ENCODE results near the gene MARCHF2.
"Not testable (repeated sequence)": the region's sequence is repeated elsewhere in the genome, so short reads cannot be mapped to it uniquely, and the experiment has no call there.

MARCHF2 gene

DNA sequence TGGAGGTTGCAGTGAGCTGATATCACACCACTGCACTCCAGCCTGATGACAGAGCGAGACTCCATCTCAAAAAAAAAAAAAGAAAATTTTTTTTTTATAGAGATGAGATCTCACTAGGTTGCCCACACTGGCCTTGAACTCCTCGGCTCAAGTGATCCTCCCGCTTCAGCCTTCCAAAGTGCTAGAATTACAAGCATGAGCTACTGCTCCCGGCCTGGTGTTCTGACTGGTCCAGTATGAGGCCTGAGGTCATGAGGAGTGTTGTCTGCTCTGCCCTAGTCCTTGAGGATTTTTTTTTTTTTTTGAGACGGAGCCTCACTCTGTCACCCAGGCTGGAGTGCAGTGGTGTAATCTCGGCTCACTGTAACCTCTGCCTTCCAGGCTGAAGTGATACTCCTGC, 12.2 kb downstream of the MARCHF2 start:
- H3K79me1 ChIP-seq (ENCODE audit: low read length); H3K4me1 ChIP-seq (ENCODE audit: control insufficient read depth, low read depth, low read length); H3K4ac ChIP-seq (ENCODE audit: low read depth, low read length); H3K27me3 ChIP-seq (ENCODE audit: insufficient read depth, low read length, poor library complexity); H2AK5ac ChIP-seq (ENCODE audit: low read length); H3K27ac ChIP-seq (ENCODE audit: low read depth, low read length); H2BK15ac ChIP-seq (replicated peaks; ENCODE audit: low read depth); H3K4me3 ChIP-seq (ENCODE audit: low read length); H3K23ac ChIP-seq (ENCODE audit: low read length); H3K18ac ChIP-seq (ENCODE audit: low read length); H3K4me2 ChIP-seq (ENCODE audit: low read length); H3K36me3 ChIP-seq (ENCODE audit: control insufficient read depth, insufficient read depth, low read length); H2BK5ac ChIP-seq (ENCODE audit: low read length); H3K79me2 ChIP-seq (ENCODE audit: control insufficient read depth, insufficient read depth, low read length); H4K5ac ChIP-seq (ENCODE audit: low read length); DNase-seq; H2BK120ac ChIP-seq (ENCODE audit: low read depth, low read length); H3K9ac ChIP-seq (ENCODE audit: low read length); H3K56ac ChIP-seq (ENCODE audit: low read length); H4K8ac ChIP-seq (ENCODE audit: low read depth, low read length): not testable (repeated sequence)
- WGBS (ENCODE audit: extremely low coverage, insufficient coverage, low lambda C conversion rate): no CpG with 5 or more reads among the region's 6 CpGs

DNA sequence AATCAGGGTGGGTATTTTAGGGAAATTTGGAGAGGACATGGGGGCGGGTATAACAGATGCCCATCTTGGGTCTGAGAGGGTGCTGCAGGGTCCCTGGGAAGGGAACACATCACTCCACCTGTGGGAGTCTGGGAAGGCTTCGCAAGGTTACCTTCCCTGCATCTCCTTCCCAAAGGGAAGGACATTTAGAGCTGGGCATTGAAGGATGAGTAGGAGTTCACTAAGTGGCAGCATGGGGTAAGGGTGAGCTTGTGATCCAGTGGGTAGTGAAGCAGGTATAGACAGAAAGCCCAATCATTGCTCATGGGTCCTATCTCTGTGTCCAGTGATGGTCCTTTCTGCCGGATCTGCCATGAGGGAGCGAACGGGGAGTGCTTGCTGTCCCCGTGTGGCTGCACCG, 13.2 kb downstream of the MARCHF2 start:
- Histone ChIP-seq H3K79me1 (ENCODE audit: low read length) (no peaks in the 10 kb centered on the region), H2BK120ac (ENCODE audit: low read depth, low read length) (no peak overlapping the region), H3K23ac (ENCODE audit: low read length) (no peak overlapping the region), H3K27me3 (ENCODE audit: insufficient read depth, low read length, poor library complexity) (no peaks in the 10 kb centered on the region), H3K18ac (ENCODE audit: low read length) (no peak overlapping the region), H4K5ac (ENCODE audit: low read length) (no peak overlapping the region), H3K4me1 (ENCODE audit: control insufficient read depth, low read depth, low read length) (no peaks in the 10 kb centered on the region), H3K4me2 (ENCODE audit: low read length) (no peak overlapping the region), H2BK5ac (ENCODE audit: low read length) (no peak overlapping the region), H3K27ac (ENCODE audit: low read depth, low read length) (no peak overlapping the region), H2BK15ac (replicated peaks; ENCODE audit: low read depth) (no peak overlapping the region), H3K4ac (ENCODE audit: low read depth, low read length) (no peak overlapping the region), H2AK5ac (ENCODE audit: low read length) (no peak overlapping the region), H3K9ac (ENCODE audit: low read length) (no peak overlapping the region), H3K36me3 (ENCODE audit: control insufficient read depth, insufficient read depth, low read length) (no peaks in the 10 kb centered on the region), H4K8ac (ENCODE audit: low read depth, low read length) (no peak overlapping the region), H3K4me3 (ENCODE audit: low read length) (no peak overlapping the region), H3K79me2 (ENCODE audit: control insufficient read depth, insufficient read depth, low read length) (no peaks in the 10 kb centered on the region), H3K56ac (ENCODE audit: low read length) (no peak overlapping the region)
- DNase-seq: no peak
- WGBS (ENCODE audit: extremely low coverage, insufficient coverage, low lambda C conversion rate): no CpG with 5 or more reads among the region's 7 CpGs

DNA sequence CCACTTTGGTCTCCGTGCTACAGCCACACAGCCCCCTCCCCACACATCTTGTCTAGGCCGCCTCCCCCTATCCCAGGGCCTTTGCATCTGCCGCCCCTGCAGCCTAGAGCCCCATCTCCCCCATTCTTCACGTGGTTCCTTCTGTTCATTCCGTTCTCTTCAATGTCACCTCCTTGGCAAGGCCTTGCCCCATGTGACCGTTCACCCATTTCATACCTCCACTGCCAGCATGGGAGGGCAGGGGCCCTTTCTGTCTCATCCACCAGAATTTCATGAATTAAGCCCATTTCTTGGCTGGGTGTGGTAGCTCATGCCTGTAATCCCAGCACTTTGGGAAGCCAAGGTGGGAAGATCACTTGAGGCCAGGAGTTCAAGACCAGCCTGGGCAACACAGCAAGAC, 15.9 kb downstream of the MARCHF2 start:
- no peak for DNase-seq
- Histone ChIP-seq H2BK15ac (replicated peaks; ENCODE audit: low read depth) (no peak overlapping the region), H3K36me3 (ENCODE audit: control insufficient read depth, insufficient read depth, low read length) (no peaks in the 10 kb centered on the region), H2BK5ac (ENCODE audit: low read length) (no peak overlapping the region), H3K23ac (ENCODE audit: low read length) (no peak overlapping the region), H3K4me1 (ENCODE audit: control insufficient read depth, low read depth, low read length) (no peaks in the 10 kb centered on the region), H3K9ac (ENCODE audit: low read length) (no peak overlapping the region), H3K79me1 (ENCODE audit: low read length) (no peaks in the 10 kb centered on the region), H3K18ac (ENCODE audit: low read length) (no peak overlapping the region), H3K4me3 (ENCODE audit: low read length) (no peak overlapping the region), H3K4ac (ENCODE audit: low read depth, low read length) (no peak overlapping the region), H4K8ac (ENCODE audit: low read depth, low read length) (no peak overlapping the region), H4K5ac (ENCODE audit: low read length) (no peak overlapping the region), H3K4me2 (ENCODE audit: low read length) (no peak overlapping the region), H3K27ac (ENCODE audit: low read depth, low read length) (no peak overlapping the region), H2BK120ac (ENCODE audit: low read depth, low read length) (no peak overlapping the region), H3K79me2 (ENCODE audit: control insufficient read depth, insufficient read depth, low read length) (no peaks in the 10 kb centered on the region), H3K56ac (ENCODE audit: low read length) (no peak overlapping the region), H3K27me3 (ENCODE audit: insufficient read depth, low read length, poor library complexity) (no peaks in the 10 kb centered on the region), H2AK5ac (ENCODE audit: low read length) (no peak overlapping the region)
- no CpG with 5 or more reads among the region's 6 CpGs for WGBS (ENCODE audit: extremely low coverage, insufficient coverage, low lambda C conversion rate)

DNA sequence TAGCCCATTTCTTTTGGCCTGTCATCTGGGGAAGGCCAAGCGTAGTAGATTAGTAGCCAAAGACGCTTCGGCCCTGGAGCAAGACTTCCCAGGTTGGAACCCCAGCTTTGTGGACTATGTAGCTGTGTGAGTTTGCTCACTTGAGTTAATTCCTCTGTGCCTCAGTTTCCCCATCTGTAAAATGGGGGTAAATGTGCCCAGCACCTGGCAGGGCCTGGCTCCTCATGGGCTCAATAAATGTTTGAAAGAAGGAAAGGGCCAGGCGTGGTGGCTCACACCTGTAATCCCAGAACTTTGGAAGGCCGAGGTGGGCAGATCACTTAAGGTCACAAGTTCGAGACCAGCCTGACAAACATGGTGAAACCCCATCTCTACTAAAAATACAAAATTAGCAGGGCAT, 16.7 kb downstream of the MARCHF2 start:
- no peak overlapping the region for H4K5ac ChIP-seq (ENCODE audit: low read length)
- no peak overlapping the region for H2AK5ac ChIP-seq (ENCODE audit: low read length)
- no peak overlapping the region for H2BK15ac ChIP-seq (replicated peaks; ENCODE audit: low read depth)
- no peaks in the 10 kb centered on the region for H3K79me2 ChIP-seq (ENCODE audit: control insufficient read depth, insufficient read depth, low read length)
- no peaks in the 10 kb centered on the region for H3K79me1 ChIP-seq (ENCODE audit: low read length)
- H3K4me1 ChIP-seq (ENCODE audit: control insufficient read depth, low read depth, low read length): no peaks in the 10 kb centered on the region
- H3K56ac ChIP-seq (ENCODE audit: low read length): no peak overlapping the region
- H3K4me3 ChIP-seq (ENCODE audit: low read length): no peak overlapping the region
- no peak overlapping the region for H3K18ac ChIP-seq (ENCODE audit: low read length)
- no peaks in the 10 kb centered on the region for H3K36me3 ChIP-seq (ENCODE audit: control insufficient read depth, insufficient read depth, low read length)
- H3K27me3 ChIP-seq (ENCODE audit: insufficient read depth, low read length, poor library complexity): no peaks in the 10 kb centered on the region
- no peak overlapping the region for H3K4me2 ChIP-seq (ENCODE audit: low read length)
- no peak overlapping the region for H3K27ac ChIP-seq (ENCODE audit: low read depth, low read length)
- no peak overlapping the region for H3K4ac ChIP-seq (ENCODE audit: low read depth, low read length)
- no peak overlapping the region for H2BK5ac ChIP-seq (ENCODE audit: low read length)
- no peak overlapping the region for H3K23ac ChIP-seq (ENCODE audit: low read length)
- DNase-seq: no peak
- H3K9ac ChIP-seq (ENCODE audit: low read length): no peak overlapping the region
- H2BK120ac ChIP-seq (ENCODE audit: low read depth, low read length): no peak overlapping the region
- H4K8ac ChIP-seq (ENCODE audit: low read depth, low read length): no peak overlapping the region
- WGBS (ENCODE audit: extremely low coverage, insufficient coverage, low lambda C conversion rate): no CpG with 5 or more reads among the region's 6 CpGs

DNA sequence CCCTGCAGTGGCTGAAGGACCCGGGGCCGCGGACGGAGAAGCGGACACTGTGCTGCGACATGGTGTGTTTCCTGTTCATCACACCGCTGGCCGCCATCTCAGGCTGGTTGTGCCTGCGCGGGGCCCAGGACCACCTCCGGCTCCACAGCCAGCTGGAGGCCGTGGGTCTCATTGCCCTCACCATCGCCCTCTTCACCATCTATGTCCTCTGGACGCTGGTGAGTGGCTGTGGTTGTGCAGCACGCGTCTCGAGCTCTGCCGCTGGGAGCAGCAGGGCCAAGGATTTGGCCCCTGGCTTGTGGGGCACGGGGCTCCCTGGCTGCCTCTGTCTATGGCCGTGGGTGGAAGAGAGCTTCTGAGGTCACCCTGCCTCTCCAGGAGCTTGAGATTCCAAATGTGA, 17.5 kb downstream of the MARCHF2 start:
- Histone ChIP-seq H2AK5ac (ENCODE audit: low read length) (no peak overlapping the region), H3K36me3 (ENCODE audit: control insufficient read depth, insufficient read depth, low read length) (no peaks in the 10 kb centered on the region), H3K27me3 (ENCODE audit: insufficient read depth, low read length, poor library complexity) (no peaks in the 10 kb centered on the region), H3K4me2 (ENCODE audit: low read length) (no peak overlapping the region), H3K79me2 (ENCODE audit: control insufficient read depth, insufficient read depth, low read length) (no peaks in the 10 kb centered on the region), H3K4me3 (ENCODE audit: low read length) (no peak overlapping the region), H3K18ac (ENCODE audit: low read length) (no peak overlapping the region), H3K79me1 (ENCODE audit: low read length) (no peaks in the 10 kb centered on the region), H3K27ac (ENCODE audit: low read depth, low read length) (no peak overlapping the region), H2BK5ac (ENCODE audit: low read length) (no peak overlapping the region), H2BK120ac (ENCODE audit: low read depth, low read length) (no peak overlapping the region), H4K8ac (ENCODE audit: low read depth, low read length) (no peak overlapping the region), H2BK15ac (replicated peaks; ENCODE audit: low read depth) (no peak overlapping the region), H3K9ac (ENCODE audit: low read length) (no peak overlapping the region), H3K23ac (ENCODE audit: low read length) (no peak overlapping the region), H3K4me1 (ENCODE audit: control insufficient read depth, low read depth, low read length) (no peaks in the 10 kb centered on the region), H4K5ac (ENCODE audit: low read length) (no peak overlapping the region), H3K56ac (ENCODE audit: low read length) (no peak overlapping the region), H3K4ac (ENCODE audit: low read depth, low read length) (no peak overlapping the region)
- no CpG with 5 or more reads among the region's 20 CpGs for WGBS (ENCODE audit: extremely low coverage, insufficient coverage, low lambda C conversion rate)
- no peak for DNase-seq

DNA sequence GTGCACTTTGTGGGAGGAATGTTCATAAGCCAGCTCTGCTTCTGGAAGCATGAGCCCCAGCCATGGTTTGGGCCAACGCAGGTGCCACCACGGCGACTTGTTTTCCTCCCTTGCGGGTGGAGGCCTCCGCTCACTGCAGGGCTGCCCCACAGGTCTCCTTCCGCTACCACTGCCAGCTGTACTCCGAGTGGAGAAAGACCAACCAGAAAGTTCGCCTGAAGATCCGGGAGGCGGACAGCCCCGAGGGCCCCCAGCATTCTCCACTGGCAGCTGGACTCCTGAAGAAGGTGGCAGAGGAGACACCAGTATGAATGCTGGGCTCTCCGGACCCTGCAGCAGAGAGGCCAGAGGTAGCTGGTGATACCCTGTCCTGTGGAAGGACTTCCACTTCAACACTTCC, 25.1 kb downstream of the MARCHF2 start:
- Histone ChIP-seq H2BK5ac (ENCODE audit: low read length) (no peak overlapping the region), H3K18ac (ENCODE audit: low read length) (no peak overlapping the region), H3K79me1 (ENCODE audit: low read length) (no peaks in the 10 kb centered on the region), H3K36me3 (ENCODE audit: control insufficient read depth, insufficient read depth, low read length) (no peaks in the 10 kb centered on the region), H3K27me3 (ENCODE audit: insufficient read depth, low read length, poor library complexity) (no peaks in the 10 kb centered on the region), H3K79me2 (ENCODE audit: control insufficient read depth, insufficient read depth, low read length) (no peaks in the 10 kb centered on the region), H4K8ac (ENCODE audit: low read depth, low read length) (no peak overlapping the region), H3K4ac (ENCODE audit: low read depth, low read length) (no peak overlapping the region), H2BK120ac (ENCODE audit: low read depth, low read length) (no peak overlapping the region), H3K4me3 (ENCODE audit: low read length) (no peak overlapping the region), H2AK5ac (ENCODE audit: low read length) (no peak overlapping the region), H3K9ac (ENCODE audit: low read length) (no peak overlapping the region), H3K4me2 (ENCODE audit: low read length) (no peak overlapping the region), H4K5ac (ENCODE audit: low read length) (no peak overlapping the region), H3K4me1 (ENCODE audit: control insufficient read depth, low read depth, low read length) (no peaks in the 10 kb centered on the region), H2BK15ac (replicated peaks; ENCODE audit: low read depth) (no peak overlapping the region), H3K27ac (ENCODE audit: low read depth, low read length) (no peak overlapping the region), H3K56ac (ENCODE audit: low read length) (no peak overlapping the region), H3K23ac (ENCODE audit: low read length) (no peak overlapping the region)
- DNase-seq: no peak
- WGBS (ENCODE audit: extremely low coverage, insufficient coverage, low lambda C conversion rate): no CpG with 5 or more reads among the region's 12 CpGs

All from mesendoderm (in vitro differentiated cells).